ENCODE results near the gene ATXN10.

ATXN10 gene

DNA sequence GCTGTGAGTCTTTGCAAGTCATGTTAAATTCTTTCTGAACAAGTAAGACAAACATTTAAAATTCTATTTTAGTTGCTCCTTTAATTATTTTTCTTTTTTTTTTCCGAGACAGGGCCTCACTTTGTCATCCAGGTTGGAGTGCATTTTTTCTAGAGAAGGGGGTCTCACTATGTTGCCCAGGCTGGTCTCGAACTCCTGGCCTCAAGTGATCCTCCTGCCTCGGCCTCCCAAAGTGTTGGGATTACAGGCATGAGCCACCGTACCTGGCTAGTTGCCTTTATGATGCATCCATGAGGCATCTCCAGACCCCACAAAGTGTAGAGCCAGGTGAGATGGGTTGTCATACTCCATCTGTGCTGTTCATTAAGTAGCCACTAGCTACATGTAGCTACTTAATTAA is 4.4 kb downstream of the ATXN10 start:
- peaks cover 92% of the 10 kb centered on the region for H3K79me2 ChIP-seq (ENCODE audit: low read length)
- H3K27ac ChIP-seq (ENCODE audit: low read length): no peak overlapping the region
- H4K20me1 ChIP-seq (ENCODE audit: insufficient read depth, low read length): peaks cover 66% of the 10 kb centered on the region
- no peaks in the 10 kb centered on the region for H3K9me3 ChIP-seq (ENCODE audit: insufficient read depth, low read length)
- peaks cover 29% of the 10 kb centered on the region for H3K4me1 ChIP-seq (ENCODE audit: low read length)
- no peak overlapping the region for H3K9ac ChIP-seq (ENCODE audit: low read length)
- no peaks in the 10 kb centered on the region for H3K27me3 ChIP-seq (ENCODE audit: low read depth, low read length)
- no peak for TF ChIP-seq EZH2phosphoT487 (IDR thresholded peaks at IDR 0.05; ENCODE audit: low read depth)
- peaks cover 3% of the 10 kb centered on the region for H3K36me3 ChIP-seq (replicated peaks; ENCODE audit: low read depth, low read length)
- no peak overlapping the region for H3K4me3 ChIP-seq (ENCODE audit: low read length)
- H3K4me2 ChIP-seq (ENCODE audit: low read length): no peak overlapping the region
- no peak overlapping the region for H2AFZ ChIP-seq (ENCODE audit: low read depth, low read length)

- TF ChIP-seq CTCF (IDR thresholded peaks at IDR 0.05; ENCODE audit: low read depth, low read length): no peak
- TF ChIP-seq EZH2phosphoT487 (IDR thresholded peaks at IDR 0.05; ENCODE audit: low read depth): no peak
- Histone ChIP-seq H3K36me3 (replicated peaks; ENCODE audit: low read depth, low read length) (peaks cover 3% of the 10 kb centered on the region), H3K79me2 (ENCODE audit: low read length) (peaks cover 98% of the 10 kb centered on the region), H4K20me1 (ENCODE audit: insufficient read depth, low read length) (peaks cover 77% of the 10 kb centered on the region), H2AFZ (ENCODE audit: low read depth, low read length) (no peak overlapping the region), H3K9ac (ENCODE audit: low read length) (no peak overlapping the region), H3K27me3 (ENCODE audit: low read depth, low read length) (no peaks in the 10 kb centered on the region), H3K9me3 (ENCODE audit: insufficient read depth, low read length) (no peaks in the 10 kb centered on the region), H3K27ac (ENCODE audit: low read length) (no peak overlapping the region), H3K4me3 (ENCODE audit: low read length) (no peak overlapping the region), H3K4me1 (ENCODE audit: low read length) (peaks cover 27% of the 10 kb centered on the region), H3K4me2 (ENCODE audit: low read length) (no peak overlapping the region)
These were observed 5.4 kb downstream of the ATXN10 start for GRCh38 chr22:45677063-45677462.

GRCh38 chr22:45678961-45679912 is 7.6 kb downstream of the ATXN10 start:
- TF ChIP-seq EZH2phosphoT487 (IDR thresholded peaks at IDR 0.05; ENCODE audit: low read depth) (no peak), CTCF (IDR thresholded peaks at IDR 0.05; ENCODE audit: low read depth, low read length) (no peak)
- H3K4me1 ChIP-seq (ENCODE audit: low read length): peaks cover 26% of the 10 kb centered on the region
- peaks cover 98% of the 10 kb centered on the region for H3K79me2 ChIP-seq (ENCODE audit: low read length)
- H3K9me3 ChIP-seq (ENCODE audit: insufficient read depth, low read length): no peaks in the 10 kb centered on the region
- H3K4me2 ChIP-seq (ENCODE audit: low read length): no peak overlapping the region; the same call in 1 of the 2 replicates
- H3K27ac ChIP-seq (ENCODE audit: low read length): no peak overlapping the region
- no peak overlapping the region for H2AFZ ChIP-seq (ENCODE audit: low read depth, low read length)
- no peak overlapping the region for H3K9ac ChIP-seq (ENCODE audit: low read length)
- peaks cover 3% of the 10 kb centered on the region for H3K36me3 ChIP-seq (replicated peaks; ENCODE audit: low read depth, low read length)
- H4K20me1 ChIP-seq (ENCODE audit: insufficient read depth, low read length): peaks cover 77% of the 10 kb centered on the region
- H3K27me3 ChIP-seq (ENCODE audit: low read depth, low read length): no peaks in the 10 kb centered on the region
- no peak overlapping the region for H3K4me3 ChIP-seq (ENCODE audit: low read length)

- H2AFZ ChIP-seq (ENCODE audit: low read depth, low read length): no peak overlapping the region
- H3K9me3 ChIP-seq (ENCODE audit: insufficient read depth, low read length): no peaks in the 10 kb centered on the region
- H4K20me1 ChIP-seq (ENCODE audit: insufficient read depth, low read length): peaks cover 78% of the 10 kb centered on the region
- no peak overlapping the region for H3K4me2 ChIP-seq (ENCODE audit: low read length)
- no peak for TF ChIP-seq CTCF (IDR thresholded peaks at IDR 0.05; ENCODE audit: low read depth, low read length)
- no peak for TF ChIP-seq EZH2phosphoT487 (IDR thresholded peaks at IDR 0.05; ENCODE audit: low read depth)
- no peak overlapping the region for H3K27ac ChIP-seq (ENCODE audit: low read length)
- peaks cover 98% of the 10 kb centered on the region for H3K79me2 ChIP-seq (ENCODE audit: low read length)
- H3K27me3 ChIP-seq (ENCODE audit: low read depth, low read length): no peaks in the 10 kb centered on the region
- peaks cover 3% of the 10 kb centered on the region for H3K36me3 ChIP-seq (replicated peaks; ENCODE audit: low read depth, low read length)
- H3K9ac ChIP-seq (ENCODE audit: low read length): no peak overlapping the region
- H3K4me1 ChIP-seq (ENCODE audit: low read length): peaks cover 28% of the 10 kb centered on the region
- H3K4me3 ChIP-seq (ENCODE audit: low read length): no peak overlapping the region
These were observed 9.5 kb downstream of the ATXN10 start for GRCh38 chr22:45680932-45681700.

Data from OCI-LY3 (cell line).